ENCODE results near the gene IL23R.
A peak's percentile ranks its signal among the peaks of the same experiment; 100 is the strongest.

IL23R gene

DNA sequence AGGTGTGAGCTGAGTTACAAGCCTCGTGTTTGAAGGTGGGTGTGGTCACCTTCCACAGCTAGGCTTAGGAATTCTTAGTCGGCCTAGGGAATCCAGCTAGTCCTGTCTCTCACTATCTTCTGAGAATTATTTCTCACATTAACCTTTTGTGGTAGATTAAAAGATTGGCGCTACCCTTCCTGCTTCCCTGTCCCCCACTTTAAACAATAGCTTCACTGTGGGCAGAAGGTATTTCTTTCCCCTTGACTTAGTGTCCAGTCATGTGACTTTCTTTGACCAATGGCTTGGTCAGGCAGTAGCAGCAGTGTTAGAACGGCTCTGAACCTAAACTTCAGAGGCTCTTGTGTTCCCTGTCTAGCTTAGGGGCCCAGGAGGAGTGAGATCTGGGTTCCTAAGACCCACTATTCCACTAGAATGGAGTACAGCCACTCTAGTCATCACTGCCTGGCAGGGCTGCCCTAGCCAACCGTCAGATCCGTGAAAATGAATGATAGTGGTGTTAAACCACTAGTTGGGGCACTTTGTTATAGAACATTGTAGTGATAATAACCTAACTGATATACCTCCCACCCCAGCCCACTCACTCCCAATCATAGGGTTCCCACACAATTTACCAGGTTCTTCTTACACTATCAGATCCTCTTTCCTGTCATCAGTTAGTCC lies 17.6 kb upstream of the IL23R start:
- peak; percentile 2 for DNase-seq (ENCODE audit: low spot score)

- DNase-seq (ENCODE audit: low spot score), result peak; percentile 84
These were observed 17.0 kb upstream of the IL23R start for GRCh38 chr1:67149179-67149770.

DNA sequence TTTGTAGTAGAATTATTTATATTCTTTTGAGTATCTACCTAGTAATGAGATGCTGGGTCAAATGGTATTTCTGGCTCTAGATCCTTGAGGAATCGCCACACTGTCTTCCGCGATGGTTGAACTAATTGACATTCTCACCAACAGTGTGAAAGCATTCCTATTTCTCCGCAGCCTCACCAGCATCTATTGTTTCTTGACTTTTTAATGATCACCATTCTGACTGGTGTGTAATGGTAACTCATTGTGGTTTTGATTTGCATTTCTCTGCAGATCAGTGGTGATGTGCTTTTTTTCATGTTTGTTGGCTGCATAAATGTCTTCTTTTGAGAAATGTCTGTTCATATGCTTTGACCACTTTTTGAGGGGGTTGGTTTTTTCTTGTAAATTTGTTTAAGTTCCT lies 15.3 kb upstream of the IL23R start:
- DNase-seq (ENCODE audit: low spot score), result no peak

DNA sequence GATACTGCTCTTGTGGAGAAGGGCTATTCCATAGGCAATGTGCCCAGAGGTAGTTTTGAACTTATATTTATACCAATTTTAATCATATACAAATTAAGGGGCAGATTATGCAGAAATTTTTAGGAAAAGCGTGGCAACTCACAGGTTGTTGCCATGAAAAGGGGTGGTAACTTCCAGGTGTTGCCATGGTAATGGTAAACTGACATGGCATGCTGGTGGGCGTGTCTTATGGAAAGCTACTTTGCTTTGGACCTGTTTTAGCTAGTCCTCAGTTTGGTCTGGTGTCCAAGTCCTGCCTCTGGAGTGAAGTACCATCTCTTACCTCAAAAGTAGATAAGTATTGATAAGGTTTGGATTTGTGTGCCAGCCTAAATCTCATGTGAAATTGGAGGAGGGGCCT lies 7.9 kb upstream of the IL23R start:
- no peak for DNase-seq (ENCODE audit: low spot score)

DNA sequence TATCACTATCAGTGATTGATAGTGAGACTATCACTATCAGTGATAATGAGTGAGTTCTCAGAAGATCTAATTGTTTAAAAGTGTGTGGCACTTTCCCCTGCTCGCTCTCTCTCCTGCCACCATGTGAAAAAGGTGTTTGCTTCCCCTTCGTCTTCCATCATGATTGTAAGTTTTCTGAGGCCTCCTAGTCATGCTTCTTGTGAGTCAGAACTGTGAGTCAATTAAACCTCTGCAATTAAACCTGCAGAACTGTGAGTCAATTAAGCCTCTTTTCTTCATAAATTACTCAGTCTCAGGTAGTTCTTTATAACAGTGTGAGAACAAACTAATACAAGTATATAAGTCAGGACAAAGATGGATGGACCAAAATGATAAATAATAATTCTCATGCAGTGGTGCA lies 7.0 kb upstream of the IL23R start:
- no peak for DNase-seq (ENCODE audit: low spot score)

- DNase-seq (ENCODE audit: low spot score), result no peak
These were observed 3.3 kb upstream of the IL23R start for GRCh38 chr1:67162954-67163353.

GRCh38 chr1:67165468-67166041 lies 699 bp upstream of the IL23R start:
- DNase-seq (ENCODE audit: low spot score), result no peak

DNA sequence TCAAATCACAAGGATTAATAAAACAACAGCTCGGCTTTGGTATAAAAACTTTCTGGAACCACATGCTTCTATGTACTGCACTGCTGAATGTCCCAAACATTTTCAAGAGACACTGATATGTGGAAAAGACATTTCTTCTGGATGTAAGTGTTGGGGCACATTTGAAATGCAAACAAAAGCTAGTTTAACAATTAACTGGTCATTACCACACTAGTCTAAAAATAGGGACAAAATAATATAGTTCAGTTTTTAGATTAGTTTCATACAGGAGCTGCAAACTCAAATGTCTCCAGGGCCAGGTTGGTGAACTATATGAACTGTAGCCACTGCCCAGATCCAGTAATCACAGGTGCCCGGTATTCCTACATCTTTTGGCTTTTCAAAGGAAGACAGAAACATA lies 3.2 kb downstream of the IL23R start:
- DNase-seq (ENCODE audit: low spot score), result no peak

DNA sequence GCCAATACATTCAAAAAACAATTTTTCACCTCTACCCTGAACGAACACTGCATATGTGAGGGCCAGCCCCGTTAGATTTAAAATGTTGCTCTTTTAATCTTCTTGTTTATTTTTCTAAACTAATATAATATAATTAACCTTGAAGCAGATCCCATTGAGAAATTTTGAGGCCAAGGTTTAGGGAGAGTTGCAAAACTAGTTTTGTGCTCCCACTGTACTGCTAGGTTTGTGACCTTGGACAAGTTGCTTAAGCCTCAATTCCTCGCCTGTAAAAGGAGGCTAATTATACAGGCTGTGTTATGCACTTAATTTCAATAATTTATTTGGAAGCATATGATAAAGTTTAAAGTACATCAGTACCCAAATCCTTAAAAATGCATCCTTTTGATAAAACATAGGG lies 3.7 kb downstream of the IL23R start:
- DNase-seq (ENCODE audit: low spot score), result no peak

GRCh38 chr1:67170751-67171573 lies 4.7 kb downstream of the IL23R start:
- no peak for DNase-seq (ENCODE audit: low spot score)

- no peak for DNase-seq (ENCODE audit: low spot score)
These were observed 5.3 kb downstream of the IL23R start for GRCh38 chr1:67171574-67171955.

DNA sequence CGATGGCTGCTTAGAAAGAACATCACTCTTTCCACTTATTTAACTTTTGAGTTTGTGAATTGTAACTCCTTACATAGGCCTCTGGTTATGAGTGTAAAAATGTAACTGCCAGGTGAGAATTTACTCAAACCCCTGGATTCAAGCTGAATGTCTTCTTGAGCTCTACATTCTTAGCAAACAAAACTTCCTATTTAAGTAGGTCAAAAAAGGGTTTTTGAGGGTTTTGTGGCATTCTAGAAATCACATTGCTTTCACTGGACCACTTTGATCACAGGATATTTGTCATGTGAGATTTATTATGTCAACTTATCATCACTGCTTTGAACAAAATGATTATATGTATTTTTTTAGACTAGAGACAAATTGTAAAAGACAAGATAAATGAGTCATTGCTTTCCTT lies 5.7 kb downstream of the IL23R start:
- DNase-seq (ENCODE audit: low spot score), result no peak

- no peak for DNase-seq (ENCODE audit: low spot score)
These were observed 7.7 kb downstream of the IL23R start for GRCh38 chr1:67173988-67174387.

DNA sequence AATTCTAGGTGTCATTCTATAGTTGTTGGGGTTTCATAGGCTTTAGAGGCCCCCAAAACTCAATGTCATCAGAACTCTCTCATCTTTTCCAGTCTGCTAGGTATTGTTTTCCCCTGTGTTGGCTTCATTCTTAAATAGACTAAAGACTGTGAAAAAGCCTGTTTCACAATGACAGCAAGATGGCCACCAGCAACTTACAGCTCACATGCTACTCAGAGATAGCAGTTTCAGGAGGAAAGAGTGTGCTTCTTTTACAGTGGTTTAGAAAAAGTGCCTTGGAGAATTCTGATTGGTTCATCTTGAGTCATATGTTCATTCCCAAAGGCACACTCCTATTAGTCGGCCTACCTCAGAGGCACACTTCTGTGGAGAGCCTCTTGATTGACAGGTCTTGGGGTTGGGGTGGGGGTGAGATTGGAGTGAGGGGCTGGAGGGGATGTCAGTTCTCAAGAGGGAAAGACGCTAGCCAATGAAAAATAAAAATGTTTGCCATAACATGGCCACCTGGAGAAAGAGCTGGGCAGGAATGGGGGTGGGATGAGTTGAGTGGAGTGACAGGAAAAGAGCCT lies 8.5 kb downstream of the IL23R start:
- DNase-seq (ENCODE audit: low spot score), result no peak

DNA sequence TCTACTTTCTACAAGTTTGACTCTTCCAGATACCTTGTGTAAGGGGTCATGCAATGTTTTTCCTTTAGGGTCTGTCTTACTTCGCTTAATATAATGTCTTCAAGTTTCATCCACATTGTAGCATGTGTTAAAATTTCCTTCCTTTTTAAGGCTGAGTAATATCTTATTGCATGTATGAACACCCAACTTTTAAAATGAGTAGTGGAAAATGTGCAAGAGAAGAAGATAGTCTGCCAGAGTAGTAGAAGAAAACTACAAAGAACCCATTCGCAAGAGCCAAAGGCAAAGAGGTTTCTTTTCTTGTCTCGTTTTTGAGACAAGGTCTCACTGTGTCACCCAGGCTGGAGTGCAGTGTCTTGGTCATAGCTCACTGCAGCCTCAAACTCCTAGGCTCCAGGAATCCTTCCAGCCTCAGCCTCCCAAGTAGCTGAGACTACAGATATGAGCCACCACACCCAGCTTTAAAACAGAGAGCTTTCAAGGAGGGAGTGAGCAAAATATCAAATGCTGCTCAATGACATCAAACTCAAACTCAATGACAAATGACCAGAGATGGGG lies 9.4 kb downstream of the IL23R start:
- no peak for DNase-seq (ENCODE audit: low spot score)

DNA sequence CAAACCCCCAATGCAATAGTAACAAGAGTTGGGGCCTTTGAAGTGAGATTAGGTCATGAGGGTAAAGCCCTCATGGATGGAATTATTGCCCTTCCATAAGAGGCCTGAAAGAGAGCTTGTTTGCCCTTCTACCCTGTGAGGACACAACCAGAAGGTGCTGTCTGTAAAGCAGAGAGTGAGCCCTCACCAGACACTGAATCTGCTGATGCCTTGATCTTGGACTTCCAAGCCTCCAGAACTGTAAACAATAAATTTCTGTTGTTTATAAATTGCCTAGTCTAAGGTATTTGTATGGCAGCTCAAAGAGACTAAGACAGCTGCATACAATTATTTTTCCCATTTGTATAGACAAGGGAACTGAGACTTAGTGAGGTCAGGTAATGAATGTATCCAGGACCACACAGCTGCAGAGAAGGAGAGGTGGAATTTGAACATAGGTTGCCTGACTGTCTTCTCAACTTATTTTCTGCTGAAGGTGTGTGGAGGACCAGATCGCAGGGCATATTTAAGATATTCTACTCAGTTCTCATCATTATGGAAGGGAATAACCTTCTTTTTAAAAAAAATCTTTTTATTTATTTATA lies 18.7 kb downstream of the IL23R start:
- DNase-seq (ENCODE audit: low spot score), result no peak

DNA sequence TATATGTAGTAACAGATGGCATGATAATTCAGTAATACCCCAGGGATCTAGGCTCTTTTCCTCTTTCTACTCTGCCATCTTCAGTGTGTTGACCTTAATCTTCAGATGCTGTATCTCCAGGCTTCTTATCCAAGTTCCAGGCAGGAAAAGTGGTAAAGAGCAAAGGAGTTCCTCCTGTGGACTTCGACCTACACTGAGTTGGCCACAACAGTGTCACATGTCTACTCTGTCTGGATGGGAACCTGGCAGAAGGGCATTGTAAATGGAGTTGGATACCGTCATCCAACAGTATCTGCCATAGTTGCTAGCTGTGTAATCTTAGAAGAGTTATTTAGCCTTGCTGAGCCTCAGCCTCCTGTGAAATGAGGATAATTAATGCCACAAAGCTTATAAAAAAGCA lies 21.9 kb downstream of the IL23R start:
- DNase-seq (ENCODE audit: low spot score), result no peak

DNA sequence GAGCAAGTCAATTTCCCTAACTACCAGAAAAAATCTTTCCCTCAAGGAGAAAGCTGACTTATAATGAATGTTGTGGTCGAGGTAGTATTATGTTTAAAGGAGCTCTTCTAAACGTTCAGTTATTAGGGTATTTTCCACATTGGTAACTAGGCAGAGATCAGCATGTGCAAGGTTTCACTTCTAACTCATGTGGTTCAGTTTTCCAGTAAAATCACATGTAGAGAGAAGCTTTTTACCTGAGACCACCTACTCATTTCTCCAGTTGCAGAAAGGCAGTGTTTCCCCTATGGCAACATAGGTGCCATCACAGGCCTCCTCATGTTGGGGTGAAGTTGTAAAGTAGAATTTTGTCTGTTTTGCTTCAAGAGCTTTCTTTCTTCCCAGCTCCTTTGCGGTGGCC lies 23.7 kb downstream of the IL23R start:
- DNase-seq (ENCODE audit: low spot score), result no peak

DNA sequence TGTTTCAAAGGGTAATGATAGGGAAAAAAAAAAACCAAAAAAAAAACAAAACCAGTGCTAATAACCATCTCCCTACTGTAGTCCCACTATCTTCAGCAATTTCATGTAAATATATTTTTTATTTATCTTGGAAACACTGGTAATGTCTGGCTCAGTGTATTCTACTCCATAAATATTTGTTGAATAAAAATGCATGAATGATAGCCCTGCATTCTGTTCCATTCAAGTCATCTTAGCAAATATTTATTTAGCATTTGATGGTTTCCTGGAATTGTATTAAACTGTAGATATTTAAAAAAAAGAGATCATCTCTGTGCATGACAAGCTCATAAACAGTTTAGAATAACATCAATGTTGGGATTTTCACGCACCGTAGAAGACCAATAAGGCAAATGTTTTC lies 24.2 kb downstream of the IL23R start:
- DNase-seq (ENCODE audit: low spot score), result no peak

GRCh38 chr1:67190942-67191341 lies 24.7 kb downstream of the IL23R start:
- DNase-seq (ENCODE audit: low spot score), result no peak

GRCh38 chr1:67191668-67192520 lies 25.6 kb downstream of the IL23R start:
- DNase-seq (ENCODE audit: low spot score), result no peak
